HG03060 (cell line): Measurements from ENCODE around the gene ASB2.

ENCODE experiments used
- ATAC-seq: cut with Tn5 transposase; IDR thresholded peaks from one replicate; pipeline ENCODE4 v1.9.1; 2021; ENCODE audit warnings: low read depth, moderate number of reproducible peaks; ENCODE audit not compliant: unreplicated experiment

The ASB2 gene

DNA sequence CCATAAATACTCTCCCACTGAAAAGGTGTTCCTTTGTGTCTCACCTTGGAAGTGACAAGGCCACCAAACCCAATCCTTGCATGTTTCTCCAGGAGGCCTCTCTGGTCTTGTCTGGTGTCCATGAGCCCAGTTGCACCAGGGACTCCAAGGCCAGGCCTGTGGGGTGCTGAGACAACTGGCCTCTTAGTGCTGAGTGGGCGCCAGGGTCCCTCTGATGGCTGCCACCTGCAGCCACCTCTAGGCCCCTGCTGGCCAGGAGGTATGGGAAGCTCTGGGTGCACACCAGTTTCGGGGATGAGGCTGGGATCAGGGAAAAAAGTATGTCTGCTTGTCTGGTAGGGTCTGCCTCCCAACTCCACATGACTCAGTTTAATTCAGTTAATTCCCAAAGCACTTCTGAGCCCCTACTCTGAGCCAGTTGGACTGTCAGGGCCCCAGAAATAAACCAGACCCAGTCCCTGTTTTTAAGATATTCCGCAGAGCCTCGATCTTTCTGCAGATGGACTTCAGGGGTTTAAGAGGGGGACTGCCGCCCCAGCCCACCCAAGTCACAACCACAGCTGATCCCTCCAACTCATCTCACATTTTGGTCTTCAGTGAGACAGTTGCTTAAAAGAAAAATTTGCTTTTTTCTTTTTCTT, 64.3 kb downstream of the ASB2 start:
- no peak for ATAC-seq

DNA sequence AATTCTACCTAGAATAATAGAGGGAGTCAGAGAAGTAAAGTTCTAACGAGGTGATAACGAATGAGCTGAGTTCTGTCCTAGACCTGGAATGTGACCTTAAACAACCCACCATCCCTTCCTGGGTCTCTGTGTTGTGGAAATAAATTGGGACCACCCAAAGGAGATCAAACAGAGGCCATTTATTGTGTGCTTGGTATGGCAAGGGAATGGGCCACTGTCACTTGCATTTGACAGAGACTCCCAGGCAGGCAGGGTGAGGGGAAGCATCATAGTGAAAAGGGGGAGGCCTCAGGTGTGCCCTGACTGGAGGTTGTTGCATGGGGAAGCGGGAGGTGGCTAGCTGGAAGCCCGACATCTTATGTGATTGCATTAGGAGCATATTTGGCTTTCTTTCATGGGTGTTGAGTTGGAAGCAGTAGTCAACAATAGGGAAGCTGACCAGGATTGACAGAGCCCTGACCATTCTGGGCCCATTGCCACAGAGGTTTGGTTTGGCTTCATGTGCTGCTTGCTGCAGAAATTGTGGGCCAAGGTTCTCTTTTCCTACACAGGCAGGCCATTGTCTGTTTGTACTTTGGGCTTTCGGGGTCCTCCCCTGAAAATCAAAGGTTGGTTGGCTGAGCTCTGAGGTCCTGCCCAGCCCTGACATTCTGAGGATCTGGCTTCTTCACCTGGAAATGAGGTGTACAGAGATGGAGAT, 66.8 kb downstream of the ASB2 start:
- ATAC-seq = no peak

DNA sequence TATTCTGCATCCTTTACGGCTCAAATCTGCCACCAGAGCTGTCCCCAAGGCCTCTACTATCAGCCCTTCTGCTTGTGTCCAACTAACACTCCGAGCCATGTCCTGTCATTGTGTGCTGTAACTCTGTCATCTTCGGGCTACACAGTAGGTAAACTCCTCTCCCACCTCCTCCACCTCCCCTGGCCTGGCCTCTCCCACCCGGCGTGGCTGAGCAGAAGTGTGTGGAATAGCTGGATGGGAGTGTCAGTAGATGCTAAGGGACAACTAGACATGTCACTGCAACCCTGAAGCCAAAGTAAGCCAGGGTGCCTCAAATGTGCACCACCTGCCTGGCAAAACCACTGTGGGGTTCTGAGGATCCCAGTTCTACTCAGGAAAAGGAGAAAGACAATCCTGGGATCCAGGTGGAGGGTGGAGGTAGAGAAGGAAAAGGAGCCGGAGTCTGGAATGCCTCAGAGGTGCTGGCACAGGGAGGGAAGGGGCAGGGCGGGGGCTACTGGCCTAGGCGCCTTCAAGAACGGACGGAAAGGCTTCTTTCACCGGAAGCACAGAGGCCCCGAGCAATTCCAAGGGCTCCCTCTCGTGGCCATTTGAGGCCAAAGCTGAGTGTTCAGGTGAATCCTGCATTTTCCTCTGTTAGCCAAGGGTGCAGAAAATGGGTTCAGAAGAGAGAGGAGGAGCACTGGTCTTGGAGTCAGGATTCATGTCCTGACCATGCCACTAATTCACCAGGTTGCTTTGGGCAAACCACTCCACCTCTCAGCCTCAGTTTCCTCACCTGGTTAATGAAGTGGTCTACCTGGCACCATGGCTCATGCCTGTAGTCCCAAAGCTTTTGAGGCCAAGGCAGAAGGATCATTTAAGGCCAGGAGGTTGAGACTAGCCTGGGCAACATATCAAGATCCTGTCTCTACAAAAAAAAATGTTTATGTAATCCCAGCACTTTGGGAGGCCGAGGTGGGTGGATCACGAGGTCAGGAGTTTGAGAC, 69.7 kb downstream of the ASB2 start:
- ATAC-seq = no peak

DNA sequence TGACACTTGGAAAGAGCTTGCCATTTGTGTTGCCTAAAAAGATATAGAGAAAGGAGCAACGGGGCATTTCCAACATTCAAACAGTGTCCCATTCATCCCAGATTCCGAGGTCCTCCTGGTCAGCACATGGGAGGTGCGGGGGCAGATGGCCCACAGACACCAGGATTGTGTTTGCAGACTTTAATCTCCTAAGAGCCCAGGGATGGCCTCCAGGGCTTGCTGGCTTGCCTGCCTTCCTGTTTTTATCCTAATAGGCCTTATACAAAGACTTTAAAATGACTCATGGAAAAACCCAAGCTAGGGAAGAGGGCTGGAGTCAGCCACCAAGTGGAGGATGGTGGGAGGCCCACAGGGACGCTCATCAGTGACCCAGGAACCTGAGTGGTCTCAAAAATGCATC, 70.7 kb downstream of the ASB2 start:
- ATAC-seq = no peak

DNA sequence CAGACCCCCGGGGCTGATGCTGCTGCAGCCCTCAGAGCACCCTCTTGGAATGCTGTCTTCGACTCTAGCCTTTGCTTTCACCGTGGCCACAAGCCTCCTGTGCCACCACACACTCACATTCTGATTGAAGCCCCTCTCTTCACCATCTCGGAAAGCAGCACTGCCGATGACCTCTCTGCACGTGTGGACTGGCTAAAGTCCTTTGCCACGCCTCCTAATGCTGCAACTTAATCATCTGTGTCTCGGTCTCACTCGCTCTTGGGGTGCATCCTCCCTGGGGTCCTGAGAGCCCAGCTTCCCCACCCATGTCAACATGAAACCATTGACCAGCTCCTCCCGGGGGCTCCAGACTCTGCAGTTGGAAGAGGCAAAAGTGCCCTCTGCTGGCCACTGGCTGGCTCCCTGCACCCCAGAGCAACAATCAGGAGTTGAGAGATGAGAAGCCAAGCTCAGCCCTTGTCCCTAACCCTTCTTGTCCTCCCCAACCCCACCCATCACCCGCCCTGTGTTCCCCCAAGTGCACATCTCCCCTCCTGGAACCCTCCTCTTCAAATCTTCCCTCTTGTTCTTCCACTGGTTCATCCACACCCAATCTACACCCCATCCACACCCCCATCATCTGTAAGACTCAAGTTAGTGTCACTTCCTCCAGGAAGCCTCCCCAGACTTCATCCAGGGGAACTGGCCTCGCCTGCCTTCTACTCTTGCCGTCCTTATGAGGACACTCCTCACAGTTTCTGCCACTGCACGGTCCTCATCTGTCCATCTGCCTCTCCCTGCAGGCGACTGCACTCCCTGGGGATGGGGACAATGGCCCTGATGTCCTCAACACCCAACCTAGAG, 72.8 kb downstream of the ASB2 start:
- no peak for ATAC-seq

DNA sequence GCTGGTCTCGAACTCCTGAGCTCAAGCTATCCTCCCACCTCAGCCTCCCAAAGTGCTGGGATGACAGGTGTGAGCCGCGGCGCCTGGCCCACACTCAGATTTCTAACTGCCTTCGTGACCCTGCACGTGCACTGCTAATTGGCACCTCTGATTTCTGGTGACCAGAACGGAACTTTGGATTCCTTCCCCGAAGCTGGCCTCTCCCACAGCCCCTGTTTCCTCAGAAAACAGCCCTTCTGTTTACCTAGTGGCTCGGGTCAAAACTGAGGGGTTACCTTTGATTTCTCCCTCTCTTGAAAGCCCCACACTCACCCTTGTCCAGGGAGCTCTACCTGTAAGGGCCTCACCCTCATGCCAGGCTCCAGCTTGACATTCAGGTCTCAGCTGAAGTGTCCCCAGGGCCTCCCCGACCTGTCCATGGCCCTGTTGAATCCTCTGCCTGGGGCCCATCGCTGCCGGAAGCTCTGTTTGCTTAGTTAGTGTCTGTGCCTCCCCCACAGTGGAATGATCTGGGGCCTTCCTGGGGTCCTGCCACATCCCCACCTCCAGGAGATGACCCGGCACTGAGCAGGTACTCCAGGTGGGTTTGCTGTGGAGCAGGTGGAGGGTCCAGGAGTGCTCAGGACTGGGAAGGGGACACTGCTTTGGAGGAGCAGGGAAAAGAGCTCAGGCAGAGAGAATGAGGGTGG, 73.6 kb downstream of the ASB2 start:
- ATAC-seq = no peak

DNA sequence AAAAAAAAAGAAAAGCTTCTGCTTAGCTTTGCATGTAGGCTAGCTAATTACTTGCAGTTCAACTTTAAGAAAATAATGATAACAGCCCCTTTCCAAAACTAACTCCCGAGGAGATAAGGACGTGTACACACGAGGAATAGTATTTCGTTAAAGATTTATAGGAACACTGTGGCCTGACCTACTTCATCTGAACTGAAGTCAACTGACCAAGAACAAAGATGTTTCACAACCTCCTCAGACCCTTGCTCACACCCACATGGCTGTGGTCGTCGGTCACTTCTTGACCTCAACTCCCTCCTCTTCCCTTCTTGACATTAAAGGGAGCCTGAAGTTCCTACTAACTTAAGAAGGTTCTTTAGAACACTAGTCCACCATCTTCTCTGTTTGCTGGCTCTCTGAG, 74.6 kb downstream of the ASB2 start:
- no peak for ATAC-seq

DNA sequence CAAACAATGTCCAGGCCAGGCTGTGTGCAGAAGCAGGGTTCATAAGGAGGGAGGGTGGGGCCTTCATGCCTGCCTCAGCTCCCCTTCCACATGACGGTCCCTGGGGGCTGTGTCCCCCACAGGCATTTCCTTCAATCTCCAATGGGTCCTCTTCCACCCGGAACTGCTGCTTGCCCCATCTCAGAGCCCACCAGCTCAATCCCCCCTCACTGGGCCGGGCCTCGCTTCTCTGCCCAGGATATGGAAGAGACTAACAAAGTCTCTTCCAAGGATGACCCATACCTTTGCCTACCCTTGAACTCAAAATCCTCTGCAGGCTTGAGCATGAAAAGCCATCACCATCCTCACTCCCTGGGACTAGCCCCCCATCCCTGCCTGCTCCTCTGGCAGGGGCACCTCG, 77.6 kb downstream of the ASB2 start:
- ATAC-seq = no peak

DNA sequence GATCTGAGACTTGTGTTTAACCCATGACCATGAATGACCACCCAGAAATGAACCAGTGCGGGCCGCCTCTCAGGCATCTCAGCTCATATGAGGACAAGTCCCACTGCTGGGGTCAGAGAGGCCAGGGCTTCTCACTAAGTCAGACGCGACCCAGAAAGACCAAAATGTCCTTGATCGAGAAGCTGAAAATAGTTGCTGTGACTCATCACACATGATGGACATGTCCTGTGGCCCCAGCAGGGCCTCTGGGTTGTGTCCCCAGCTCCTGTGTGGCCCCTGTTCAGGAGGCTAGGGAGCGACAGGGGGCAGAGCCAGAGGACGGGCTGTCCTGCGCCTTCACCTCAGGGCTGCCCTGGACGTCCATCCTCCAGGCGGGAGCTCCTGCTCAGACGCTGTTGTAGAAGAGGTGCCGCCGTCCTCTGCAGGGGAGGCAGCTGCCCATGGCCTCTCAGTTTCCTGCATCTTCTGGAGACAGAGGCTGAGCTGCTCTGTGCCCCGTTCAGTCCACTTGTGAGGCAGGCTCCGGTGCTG, 78.2 kb downstream of the ASB2 start:
- no peak for ATAC-seq

DNA sequence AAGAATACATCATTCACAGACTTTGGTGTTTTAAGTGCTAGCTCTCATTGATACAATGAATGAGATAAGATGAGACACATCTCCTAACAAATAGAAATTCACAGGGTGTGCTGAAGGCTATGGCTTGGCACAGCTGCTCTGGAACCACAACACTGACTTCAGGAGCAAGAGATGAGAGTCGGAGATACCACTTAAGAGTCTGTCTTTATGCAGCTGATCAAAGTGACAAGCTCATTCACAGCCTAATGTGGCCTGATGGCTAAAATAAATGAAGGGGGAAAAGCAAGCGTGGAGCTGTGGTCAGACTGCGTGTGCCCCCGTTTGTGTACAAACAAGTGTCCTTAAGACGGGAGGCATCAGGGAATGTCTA, 78.9 kb downstream of the ASB2 start:
- ATAC-seq = no peak

DNA sequence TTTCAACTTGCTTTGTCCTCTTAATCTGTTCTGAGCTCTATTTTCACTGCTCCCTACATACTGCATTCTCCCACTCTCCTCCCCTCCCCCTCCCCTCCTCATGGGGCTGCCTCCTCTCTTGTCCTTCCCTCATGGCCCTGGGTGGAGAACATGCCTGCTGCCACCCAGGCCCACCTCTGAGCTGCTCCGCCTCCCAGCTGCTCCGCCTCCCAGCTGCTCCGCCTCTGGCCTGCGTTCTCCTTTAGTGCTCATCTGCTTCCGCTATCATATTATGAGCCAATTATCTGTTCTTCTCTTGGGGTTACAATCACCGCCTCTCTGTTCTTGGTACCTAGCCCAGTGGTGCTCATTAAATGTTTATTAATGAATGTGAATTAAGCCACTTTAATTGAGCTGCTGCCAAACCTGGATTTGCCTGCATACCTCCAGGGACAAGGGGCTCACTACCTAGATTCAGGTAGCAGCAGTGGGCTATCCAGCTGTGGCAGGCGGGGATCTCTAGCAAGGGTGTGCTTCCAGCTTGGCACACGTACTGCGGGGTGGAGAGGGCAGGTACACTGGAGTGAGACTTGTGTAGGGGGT, 81.3 kb downstream of the ASB2 start:
- ATAC-seq = no peak

DNA sequence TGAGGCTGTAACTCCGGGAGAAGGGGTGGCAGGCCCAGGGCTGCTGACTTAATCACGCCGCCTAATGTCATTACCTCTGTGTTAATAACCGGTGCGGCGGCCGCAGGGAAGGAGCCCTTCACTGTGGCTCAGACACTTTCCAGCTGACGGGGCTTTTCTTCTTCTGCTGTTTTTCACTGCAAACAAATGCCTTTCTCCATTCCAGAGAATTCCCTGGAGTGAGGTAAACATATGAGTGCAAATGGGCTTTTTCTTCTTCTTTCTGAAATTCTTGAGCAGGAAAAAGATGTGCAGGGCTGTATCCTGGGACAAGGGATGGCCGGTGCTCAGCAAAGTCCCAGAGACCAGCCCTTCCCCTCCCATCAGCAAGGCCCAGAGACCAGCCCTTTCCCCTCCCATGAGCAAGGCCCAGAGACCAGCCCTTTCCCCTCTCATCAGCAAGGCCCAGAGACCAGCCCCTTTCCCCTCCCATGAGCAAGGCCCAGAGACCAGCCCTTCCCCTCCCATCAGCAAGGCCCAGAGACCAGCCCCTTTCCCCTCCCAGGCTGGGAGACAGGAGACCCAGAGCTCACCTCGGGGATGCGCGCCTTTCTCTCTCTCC, 82.6 kb downstream of the ASB2 start:
- ATAC-seq = no peak

DNA sequence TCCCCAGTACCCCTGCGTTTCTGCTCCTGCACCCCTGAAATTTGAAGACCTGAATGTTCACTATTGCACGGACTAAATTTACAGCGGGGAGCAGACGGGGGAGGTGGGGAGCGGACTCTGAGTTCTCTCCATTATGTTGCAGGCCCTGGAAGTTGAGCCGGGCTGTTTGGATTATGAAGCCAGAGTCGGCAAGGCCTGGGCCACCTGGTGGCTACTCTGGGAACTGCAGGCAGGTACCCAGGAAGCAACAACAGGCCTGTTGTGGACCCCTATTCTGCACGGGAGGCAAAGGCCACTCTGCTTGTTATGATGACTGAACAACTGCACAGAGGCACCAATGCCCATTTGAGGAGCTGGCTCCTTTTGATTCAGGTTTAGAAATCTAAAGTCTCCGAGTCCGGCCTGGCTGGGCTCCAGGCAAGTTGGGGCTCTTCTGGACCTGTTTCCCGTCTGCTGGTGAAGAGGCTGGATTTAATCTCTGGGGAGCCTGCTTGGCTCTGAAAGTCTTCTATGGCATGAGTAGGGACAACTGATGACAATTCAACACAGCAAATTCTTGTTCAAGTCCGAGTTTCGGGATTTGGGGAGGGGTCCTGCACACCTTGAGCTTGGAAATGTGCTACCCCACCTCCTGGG, 83.3 kb downstream of the ASB2 start:
- no peak for ATAC-seq

DNA sequence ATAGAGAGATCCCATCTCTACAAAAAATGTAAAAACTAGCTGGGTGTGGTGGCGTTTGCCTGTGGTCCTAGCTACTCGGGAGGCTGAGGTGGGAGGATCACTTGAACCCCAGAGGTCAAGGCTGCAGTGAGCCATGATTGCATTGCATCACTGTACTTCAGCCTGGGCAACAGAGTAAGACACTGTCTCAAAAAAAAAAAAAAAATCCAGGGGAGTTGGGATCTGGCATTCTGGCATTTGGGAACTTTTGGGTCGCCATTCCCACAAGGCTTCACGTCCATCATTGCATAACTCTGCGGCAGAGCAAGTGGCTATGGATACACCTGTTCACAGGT, 83.9 kb downstream of the ASB2 start:
- ATAC-seq = no peak

DNA sequence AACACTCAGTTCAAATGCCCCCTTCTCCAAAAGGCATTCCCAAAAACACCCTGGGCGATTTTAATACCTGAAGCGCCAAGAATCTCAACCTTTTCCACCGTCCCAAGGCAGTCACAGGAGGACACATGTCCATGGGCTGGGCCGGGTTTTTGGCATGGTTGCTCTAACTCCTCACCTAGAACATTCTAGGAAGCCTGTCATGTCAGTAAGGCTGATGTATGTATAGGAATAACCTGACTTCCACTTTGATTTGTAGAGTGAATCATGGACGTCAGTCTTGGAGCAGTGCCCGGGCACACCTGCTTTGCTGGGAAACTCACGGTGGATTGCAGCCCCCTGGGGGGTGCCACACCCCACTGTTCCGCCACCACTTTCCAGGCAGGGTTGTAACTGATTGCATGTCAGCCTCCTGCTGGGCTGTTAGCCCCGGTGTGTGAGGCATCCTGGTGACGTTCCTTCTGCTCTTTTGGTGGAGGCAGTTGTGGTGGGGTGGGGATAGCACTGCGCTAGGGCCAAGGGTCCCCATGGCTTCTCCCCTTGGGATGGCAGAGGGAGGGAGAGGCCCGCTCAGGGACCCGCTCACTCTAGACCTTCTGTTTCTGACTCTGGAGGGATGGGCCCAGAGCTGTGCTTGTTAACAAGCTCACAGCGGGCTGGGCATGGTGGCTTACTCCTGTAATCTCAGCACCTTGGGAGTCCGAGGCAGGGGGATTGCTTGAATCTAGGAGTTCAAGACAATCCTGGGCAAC, 84.4 kb downstream of the ASB2 start:
- ATAC-seq = no peak

DNA sequence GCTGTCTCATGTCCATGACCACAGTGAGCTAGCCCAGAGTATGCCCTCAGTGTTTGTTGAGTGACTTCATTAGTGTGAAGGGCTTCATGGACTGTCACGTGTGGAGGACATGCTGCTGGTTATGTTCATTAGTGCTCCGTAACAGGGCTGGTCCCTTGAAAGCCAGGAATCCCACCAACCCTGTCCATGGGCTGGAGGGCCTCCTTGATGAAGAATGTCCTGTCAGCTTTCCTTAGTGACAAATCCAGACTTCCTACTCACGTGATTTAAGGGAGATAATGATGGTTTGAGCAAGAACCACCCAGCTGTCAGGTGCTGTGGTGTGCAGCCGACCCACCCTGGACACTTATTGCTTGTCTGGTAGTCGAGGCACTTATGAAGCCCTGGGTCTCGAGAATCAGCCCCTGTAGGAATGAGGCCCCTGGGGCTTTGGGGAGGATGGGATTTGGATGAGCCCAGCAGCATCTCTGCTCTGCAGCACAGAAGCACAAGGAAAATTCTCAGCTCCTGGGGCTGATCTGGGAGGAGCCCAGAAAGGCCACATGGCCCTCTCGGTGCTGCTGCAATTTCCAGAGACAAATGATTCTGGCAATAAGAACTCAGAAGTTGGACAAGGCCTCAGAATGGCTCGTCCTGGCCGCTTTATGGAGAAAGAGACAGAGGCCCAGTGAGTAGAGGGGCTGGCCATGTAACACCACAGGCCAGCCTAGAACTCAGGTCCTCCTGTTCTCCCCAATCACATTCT, 86.5 kb downstream of the ASB2 start:
- no peak for ATAC-seq

DNA sequence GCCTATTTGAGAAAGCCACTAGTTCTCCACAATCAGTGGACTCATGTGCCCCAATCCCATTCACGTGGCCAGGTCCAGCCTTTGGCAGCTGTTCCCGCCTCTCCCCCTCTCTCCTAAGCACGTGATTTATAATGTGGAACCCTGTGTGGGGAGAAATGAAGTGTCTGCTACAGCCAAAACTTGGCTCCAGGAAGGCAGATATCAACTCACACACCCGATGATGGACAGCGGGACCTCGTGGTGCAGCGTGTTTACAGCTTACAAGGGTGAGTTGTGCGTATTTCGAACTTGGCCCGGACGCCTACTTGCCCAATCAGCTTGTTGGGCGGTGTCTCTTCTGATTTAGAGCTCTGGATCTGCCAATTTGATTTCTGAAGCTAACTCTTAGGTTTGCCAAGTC, 87.4 kb downstream of the ASB2 start:
- no peak for ATAC-seq
